Fibroblast of lung (primary cell): ENCODE results near the gene CAVIN3. TPM values are rescaled to one million over a fixed set of nuclear protein-coding genes. Genes with fewer than 3 reads are reported as not detected.

Experiments
- DNase-seq, 2 donors: peaks; one replicate each; pipeline versions ENCODE4 v3.0.0 to v3.0.0-alpha.2; 2010; ENCODE audit warnings: low read depth in 2 of 2
- H2AFZ ChIP-seq: 2 replicates; pipeline ENCODE4 v1.5.1; 2012; ENCODE audit warnings: low read length, control low read depth, inconsistent platforms
- H3K27ac ChIP-seq: 2 replicates; pipeline ENCODE4 v1.5.1; 2011; ENCODE audit warnings: low read length, control low read depth; ENCODE audit not compliant: insufficient read depth
- H3K27me3 ChIP-seq: 2 replicates; pipeline ENCODE4 v1.5.1; 2011; ENCODE audit warnings: mild to moderate bottlenecking, low read length; ENCODE audit not compliant: control insufficient read depth, insufficient read depth
- H3K36me3 ChIP-seq: 2 replicates; pipeline ENCODE4 v1.5.1; 2011; ENCODE audit warnings: low read length; ENCODE audit not compliant: control insufficient read depth, insufficient read depth
- H3K4me1 ChIP-seq: 2 replicates; pipeline ENCODE4 v1.5.1; 2011; ENCODE audit warnings: low read length; ENCODE audit not compliant: control insufficient read depth, insufficient read depth; ENCODE audit errors: extremely low read depth
- H3K4me2 ChIP-seq: 2 replicates; pipeline ENCODE4 v1.5.1; 2011; ENCODE audit warnings: low read length, control low read depth; ENCODE audit not compliant: insufficient read depth; ENCODE audit errors: extremely low read depth
- H3K4me3 ChIP-seq, 4 experiments: fragments of 200-600 bp in 1 of 4; sonication (generic) in 1 of 4; replicated peaks in 1 of 4; 2 replicates each; pipeline ENCODE4 v1.5.1; 2011 to 2016; ENCODE audit warnings: low read length in 4 of 4, low read depth in 3 of 4, mild to moderate bottlenecking in 3 of 4, control low read depth in 2 of 4, inconsistent platforms in 1 of 4, mixed read lengths in 1 of 4; ENCODE audit not compliant: insufficient read depth in 1 of 4; ENCODE audit errors: control extremely low read depth in 1 of 4
- H3K79me2 ChIP-seq: 2 replicates; pipeline ENCODE4 v1.5.1; 2012; ENCODE audit warnings: mild to moderate bottlenecking, low read length, inconsistent platforms; ENCODE audit not compliant: control insufficient read depth, insufficient read depth
- H3K9ac ChIP-seq: 2 replicates; pipeline ENCODE4 v1.5.1; 2011; ENCODE audit warnings: mild to moderate bottlenecking, low read length, control low read depth; ENCODE audit not compliant: insufficient read depth
- H3K9me3 ChIP-seq: 2 replicates; pipeline ENCODE4 v1.5.1; 2012; ENCODE audit warnings: low read depth, low read length; ENCODE audit not compliant: control insufficient read depth, insufficient read depth
- H4K20me1 ChIP-seq: 2 replicates; pipeline ENCODE4 v1.5.1; 2011; ENCODE audit warnings: low read length; ENCODE audit not compliant: control insufficient read depth, insufficient read depth; ENCODE audit errors: extremely low read depth
- EZH2 ChIP-seq: IDR thresholded peaks from 2 replicates; pipeline ENCODE4 v1.5.1; 2012; ENCODE audit warnings: low read length, control low read depth, mild to moderate bottlenecking; ENCODE audit errors: missing control alignments
- polyA plus RNA-seq, 2 donors: library from polyadenylated mRNA; depleted of rRNA in 1 of 2; stranded (reverse) in 1 of 2; unstranded in 1 of 2; fragments of >200 nt; gene quantifications; 2 replicates each; pipeline ENCODE4 v1.2.1, GENCODE V29; 2011 to 2012; ENCODE audit warnings: missing spikeins in 1 of 2
- total RNA-seq: library from RNA; depleted of rRNA; stranded (reverse); fragments of >200 nt; gene quantifications from 2 replicates; pipeline ENCODE4 v1.2.1, GENCODE V29; 2014
- TF ChIP-seq, protein P1 (sequence below), 2 donors: IDR thresholded peaks in 1 of 2; conservative IDR thresholded peaks in 1 of 2; 1 replicate in 1 of 2; 2 replicates in 1 of 2; pipeline ENCODE4 v1.5.1; 2011 to 2012; ENCODE audit warnings: low read length in 2 of 2, control low read depth in 1 of 2, inconsistent platforms in 1 of 2, low read depth in 1 of 2, mild to moderate bottlenecking in 1 of 2

The CAVIN3 gene
- total and polyA plus RNA-seq, 2 donors (not counting 1 experiment from before 2014, with no cell fraction given): 50.9 to 87.9 TPM

DNA sequence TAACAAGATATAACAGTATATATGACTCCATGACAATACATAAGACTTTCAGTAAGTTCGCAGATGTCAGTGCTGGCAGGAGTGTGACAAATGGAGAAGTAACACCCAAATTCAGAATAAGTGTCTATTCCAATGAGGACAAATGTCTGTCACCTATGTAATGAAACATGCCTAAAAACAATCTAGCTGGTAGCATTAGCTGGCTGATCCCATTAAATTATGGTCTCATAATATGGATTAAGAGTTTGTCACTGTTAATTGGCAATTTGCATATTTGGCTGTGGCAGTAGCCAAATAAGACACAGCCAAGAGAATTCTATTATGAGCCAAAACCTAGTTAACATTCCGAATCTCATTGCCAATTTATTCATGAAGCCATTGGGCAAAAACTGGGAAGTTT, 30.2 kb upstream of the CAVIN3 start:
- no peaks in the 10 kb centered on the region for H3K36me3 ChIP-seq
- DNase-seq: no peak
- no peak overlapping the region for H3K4me2 ChIP-seq
- no peak for TF ChIP-seq EZH2
- TF ChIP-seq, protein P1, sequence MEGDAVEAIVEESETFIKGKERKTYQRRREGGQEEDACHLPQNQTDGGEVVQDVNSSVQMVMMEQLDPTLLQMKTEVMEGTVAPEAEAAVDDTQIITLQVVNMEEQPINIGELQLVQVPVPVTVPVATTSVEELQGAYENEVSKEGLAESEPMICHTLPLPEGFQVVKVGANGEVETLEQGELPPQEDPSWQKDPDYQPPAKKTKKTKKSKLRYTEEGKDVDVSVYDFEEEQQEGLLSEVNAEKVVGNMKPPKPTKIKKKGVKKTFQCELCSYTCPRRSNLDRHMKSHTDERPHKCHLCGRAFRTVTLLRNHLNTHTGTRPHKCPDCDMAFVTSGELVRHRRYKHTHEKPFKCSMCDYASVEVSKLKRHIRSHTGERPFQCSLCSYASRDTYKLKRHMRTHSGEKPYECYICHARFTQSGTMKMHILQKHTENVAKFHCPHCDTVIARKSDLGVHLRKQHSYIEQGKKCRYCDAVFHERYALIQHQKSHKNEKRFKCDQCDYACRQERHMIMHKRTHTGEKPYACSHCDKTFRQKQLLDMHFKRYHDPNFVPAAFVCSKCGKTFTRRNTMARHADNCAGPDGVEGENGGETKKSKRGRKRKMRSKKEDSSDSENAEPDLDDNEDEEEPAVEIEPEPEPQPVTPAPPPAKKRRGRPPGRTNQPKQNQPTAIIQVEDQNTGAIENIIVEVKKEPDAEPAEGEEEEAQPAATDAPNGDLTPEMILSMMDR (conservative IDR thresholded peaks at IDR 0.05 in 1 of 2, IDR thresholded peaks at IDR 0.05 in 1 of 2; ENCODE audit: low read depth in 1 of 2, low read length in 2 of 2): no peak
- H3K4me1 ChIP-seq: peaks cover 2% of the 10 kb centered on the region
- no peak overlapping the region for H3K4me3 ChIP-seq
- H2AFZ ChIP-seq: no peak overlapping the region
- H4K20me1 ChIP-seq: no peaks in the 10 kb centered on the region
- H3K9ac ChIP-seq: no peak overlapping the region
- H3K79me2 ChIP-seq: no peaks in the 10 kb centered on the region
- no peaks in the 10 kb centered on the region for H3K9me3 ChIP-seq
- no peaks in the 10 kb centered on the region for H3K27me3 ChIP-seq
- H3K27ac ChIP-seq: no peak overlapping the region

DNA sequence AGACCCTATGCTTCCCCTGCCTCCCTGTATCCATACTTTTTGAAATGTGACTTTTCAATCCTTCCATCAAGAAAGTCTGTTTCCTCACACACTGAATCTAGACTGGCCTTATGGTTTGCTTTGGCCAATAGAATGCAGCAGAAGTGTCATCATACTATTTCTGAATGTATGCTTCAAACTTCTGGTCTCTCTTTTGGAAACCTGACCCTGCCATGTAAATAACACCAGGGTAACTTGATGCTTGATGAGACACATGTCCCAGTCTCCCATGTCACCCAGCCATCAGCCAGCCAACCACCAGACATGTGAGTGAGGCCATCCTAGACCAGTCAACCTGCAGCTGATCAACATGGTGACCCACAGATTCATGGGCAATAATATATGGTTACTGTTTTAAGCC, 29.7 kb upstream of the CAVIN3 start:
- H3K9ac ChIP-seq: no peak overlapping the region
- H3K36me3 ChIP-seq: no peaks in the 10 kb centered on the region
- TF ChIP-seq, protein P1 (conservative IDR thresholded peaks at IDR 0.05 in 1 of 2, IDR thresholded peaks at IDR 0.05 in 1 of 2; ENCODE audit: low read depth in 1 of 2, low read length in 2 of 2): no peak
- no peak for TF ChIP-seq EZH2
- no peaks in the 10 kb centered on the region for H3K27me3 ChIP-seq
- no peak for DNase-seq
- H2AFZ ChIP-seq: no peak overlapping the region
- H3K27ac ChIP-seq: no peak overlapping the region
- H3K9me3 ChIP-seq: no peaks in the 10 kb centered on the region
- H3K4me3 ChIP-seq: no peak overlapping the region
- no peak overlapping the region for H3K4me2 ChIP-seq
- H4K20me1 ChIP-seq: no peaks in the 10 kb centered on the region
- peaks cover 2% of the 10 kb centered on the region for H3K4me1 ChIP-seq
- H3K79me2 ChIP-seq: no peaks in the 10 kb centered on the region

GRCh38 chr11:6345366-6345765, 25.1 kb upstream of the CAVIN3 start:
- Histone ChIP-seq H3K79me2 (no peaks in the 10 kb centered on the region), H3K4me2 (no peak overlapping the region), H3K27me3 (no peaks in the 10 kb centered on the region), H3K4me3 (no peak overlapping the region), H2AFZ (no peak overlapping the region), H3K4me1 (no peaks in the 10 kb centered on the region), H3K9ac (no peak overlapping the region), H3K27ac (no peak overlapping the region), H4K20me1 (no peaks in the 10 kb centered on the region), H3K9me3 (no peaks in the 10 kb centered on the region), H3K36me3 (no peaks in the 10 kb centered on the region)
- TF ChIP-seq EZH2: no peak
- TF ChIP-seq, protein P1 (conservative IDR thresholded peaks at IDR 0.05 in 1 of 2, IDR thresholded peaks at IDR 0.05 in 1 of 2; ENCODE audit: low read depth in 1 of 2, low read length in 2 of 2): no peak
- DNase-seq: peak in 1 of 2 donors; percentile 77
